Measurements from ENCODE around the gene ATPAF2. TPM values are rescaled to one million over a fixed set of nuclear protein-coding genes. Genes with fewer than 3 reads are reported as not detected.
A peak's percentile ranks its signal among the peaks of the same experiment; 100 is the strongest.

ATPAF2 gene
- total RNA-seq = 10 to 100 TPM; 27.0 to 32.4 TPM

DNA sequence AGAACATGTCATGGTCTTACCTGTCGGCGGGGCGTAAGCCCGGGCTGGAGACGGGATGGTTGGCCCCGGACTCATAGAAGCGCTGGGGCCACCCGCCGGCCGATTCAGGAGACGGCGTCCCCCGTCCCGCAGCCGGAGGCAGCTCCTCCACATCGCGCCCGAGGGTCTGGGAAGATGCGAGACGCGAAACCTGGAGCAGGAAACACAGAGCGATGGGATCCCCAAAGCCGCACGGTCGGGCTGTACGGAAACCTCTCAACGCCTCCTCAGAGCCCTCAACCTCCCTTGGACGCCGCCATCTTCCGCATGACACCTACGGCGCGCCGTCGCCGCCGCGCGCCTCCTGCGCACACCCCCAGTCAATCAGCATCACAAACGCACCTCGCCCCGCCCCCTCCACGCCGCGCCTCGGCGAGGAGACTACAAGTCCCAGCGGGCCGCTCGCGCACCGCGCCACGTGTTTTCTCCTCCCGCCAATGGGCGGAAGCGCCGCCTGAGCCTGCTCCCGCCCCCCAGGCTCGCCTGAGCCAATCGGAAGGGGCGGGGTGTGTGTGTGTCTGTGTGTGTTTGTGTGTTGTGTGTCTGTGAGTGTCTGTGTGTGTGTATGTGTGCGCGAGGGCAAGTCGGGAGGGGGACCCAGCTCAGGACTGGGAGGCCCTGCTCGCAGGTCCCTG is at the start of gene ATPAF2, which contains the start of gene GID4:
ATPAF2 (minus strand) TSS at position 308 of the 674 bp plus-strand sequence; CDS start at position 153, 155 bp downstream.
GID4 (plus strand) TSS at position 548 of the 674 bp plus-strand sequence; CDS start at position 605, 57 bp downstream.
- Mint-ChIP-seq H3K36me3 (ENCODE audit: low read depth) (peaks cover 4% of the 10 kb centered on the region), H3K4me3 (peak within 1 kb of the TSS; percentile 94), H3K27ac (peak within 1 kb of the TSS; percentile 93), H3K27me3 (no peaks in the 10 kb centered on the region), H3K9me3 (no peaks in the 10 kb centered on the region), H3K4me1 (peaks cover 47% of the 10 kb centered on the region)
- POLR2A ChIA-PET = no interaction called here
- CTCF ChIA-PET = interaction anchor here (1.5 kb wide), 1 partner anchor 148 kb away, joined by 4 read pairs; no protein-coding TSS in a partner anchor
- DNase-seq = peak; percentile 100

DNA sequence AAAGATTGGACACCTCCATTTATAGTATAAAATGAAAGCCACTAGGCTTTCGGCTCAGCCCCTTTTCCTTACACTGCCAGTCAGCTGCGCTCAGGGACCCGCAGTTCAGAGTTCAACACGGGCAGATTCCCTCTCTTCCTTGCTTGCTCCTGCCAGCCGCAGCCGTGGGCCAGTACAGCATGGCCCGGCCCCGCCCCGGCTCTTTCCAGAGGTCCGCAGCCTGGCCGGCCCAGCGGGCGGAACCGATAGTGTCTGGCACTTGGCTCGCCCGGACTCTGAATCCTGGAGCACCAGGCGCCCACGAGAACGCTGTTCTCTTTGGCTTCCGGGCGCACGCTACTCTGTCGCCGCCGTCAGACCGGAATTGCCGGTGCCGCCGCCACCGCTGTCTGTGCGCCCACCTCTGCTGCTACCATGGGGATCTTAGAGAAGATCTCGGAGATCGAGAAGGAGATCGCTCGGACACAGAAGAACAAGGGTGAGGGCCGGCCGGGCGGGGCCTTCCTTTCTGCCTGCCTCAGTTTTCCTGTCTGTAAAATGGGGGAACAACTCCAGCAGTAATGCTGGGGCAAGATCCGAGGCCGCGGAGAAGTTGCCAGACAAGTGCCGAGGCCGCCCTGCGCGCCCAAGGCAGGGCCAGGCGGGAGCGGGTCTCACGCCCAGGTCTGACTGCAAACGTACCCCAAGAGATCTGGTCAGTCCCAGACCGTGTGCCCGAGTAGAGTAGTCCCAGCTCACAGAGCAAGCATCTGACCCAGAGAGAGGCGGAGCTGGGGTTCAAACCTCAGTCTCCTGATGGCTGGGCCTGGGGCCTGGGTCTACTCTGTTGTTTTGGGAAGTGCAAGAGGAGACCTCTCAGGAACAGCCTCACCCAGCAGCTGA is 48.9 kb upstream of the ATPAF2 start, which contains the start of gene DRG2:
DRG2 (plus strand) TSS at position 339 of the 882 bp plus-strand sequence; CDS start at position 415, 76 bp downstream.
- H3K27me3 Mint-ChIP-seq = no peaks in the 10 kb centered on the region
- peak within 1 kb of the TSS; percentile 99 for H3K4me3 Mint-ChIP-seq
- ChIA-PET POLR2A (no interaction called here), CTCF (interaction anchor here (0.5 to 1.4 kb wide), 3 partner anchors 11 to 732 kb away, joined by 3 to 5 read pairs (median 3); no protein-coding TSS in a partner anchor)
- peak within 1 kb of the TSS; percentile 99 for H3K27ac Mint-ChIP-seq
- peaks cover 7% of the 10 kb centered on the region for H3K36me3 Mint-ChIP-seq (ENCODE audit: low read depth)
- H3K9me3 Mint-ChIP-seq = no peaks in the 10 kb centered on the region
- H3K4me1 Mint-ChIP-seq = peaks cover 25% of the 10 kb centered on the region
- peak; percentile 86 for DNase-seq

DNA sequence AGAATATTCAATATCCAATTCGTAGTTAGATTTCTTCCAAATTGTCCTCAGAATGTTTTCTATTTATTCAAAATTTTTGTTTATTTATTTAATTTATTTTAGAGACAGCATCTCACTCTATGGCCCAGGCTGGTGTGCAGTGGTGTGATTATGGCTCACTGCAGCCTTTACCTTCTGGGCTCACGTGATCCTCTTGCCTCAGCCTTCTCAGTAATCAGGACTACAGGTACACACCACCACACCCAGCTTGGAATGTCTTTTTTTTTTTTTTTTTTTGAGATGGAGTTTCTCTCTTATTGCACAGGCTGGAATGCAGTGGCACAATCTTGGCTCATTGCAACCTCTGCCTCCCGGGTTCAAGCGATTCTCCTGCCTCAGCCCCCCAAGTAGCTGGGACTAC is 45.3 kb upstream of the ATPAF2 start:
- Mint-ChIP-seq H3K4me3 (no peak overlapping the region), H3K27ac (no peak overlapping the region), H3K27me3 (peaks cover 10% of the 10 kb centered on the region), H3K36me3 (ENCODE audit: low read depth) (peaks cover 1% of the 10 kb centered on the region), H3K9me3 (no peaks in the 10 kb centered on the region), H3K4me1 (peaks cover 17% of the 10 kb centered on the region)
- ChIA-PET POLR2A (no interaction called here), CTCF (interaction anchor here (0.6 kb wide), 1 partner anchor 389 kb away, joined by 4 read pairs; no protein-coding TSS in a partner anchor)
- no peak for DNase-seq

DNA sequence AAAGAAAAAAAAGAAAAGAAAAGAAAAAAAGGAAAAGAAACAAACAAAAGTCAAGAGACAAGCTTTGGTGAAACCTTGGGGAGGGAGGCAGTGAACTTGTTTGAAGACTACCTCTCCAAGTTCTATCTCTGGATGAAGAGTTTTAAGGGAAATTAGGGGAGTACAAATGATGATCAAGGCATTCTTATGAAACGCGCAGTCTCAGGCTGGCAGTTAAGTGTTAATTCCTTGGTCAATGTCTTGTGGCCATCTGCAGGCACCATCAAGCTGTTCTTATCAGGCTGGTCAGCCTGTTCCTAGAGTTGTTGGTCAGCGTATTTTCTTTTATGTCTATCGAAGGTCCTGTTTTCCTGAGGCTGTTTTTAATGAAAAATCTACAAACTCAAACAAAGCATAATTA is 40.6 kb upstream of the ATPAF2 start:
- Mint-ChIP-seq H3K27ac (no peak overlapping the region), H3K27me3 (peaks cover 18% of the 10 kb centered on the region), H3K4me1 (no peaks in the 10 kb centered on the region), H3K9me3 (no peaks in the 10 kb centered on the region), H3K36me3 (ENCODE audit: low read depth) (no peaks in the 10 kb centered on the region), H3K4me3 (no peak overlapping the region)
- ChIA-PET POLR2A (no interaction called here), CTCF (no interaction called here)
- no peak for DNase-seq

DNA sequence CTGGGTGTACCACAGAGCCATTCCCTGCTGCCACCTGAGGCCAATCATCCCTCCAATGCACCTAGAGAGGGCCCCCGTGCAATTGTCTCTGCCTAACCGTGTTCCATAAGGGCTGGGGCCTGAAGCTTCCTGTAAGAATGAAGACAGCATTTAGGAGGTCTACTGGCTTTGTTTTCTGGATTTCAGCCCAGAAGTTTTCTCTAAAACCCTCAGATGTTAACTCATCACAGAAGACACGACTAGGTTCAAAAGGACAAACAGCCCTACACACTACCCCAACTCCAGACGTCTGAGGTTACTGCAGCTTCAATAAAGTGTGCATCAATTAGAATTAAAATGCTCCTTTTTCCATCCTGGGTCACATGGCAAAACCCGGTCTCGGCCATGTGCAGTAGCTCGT is 38.0 kb upstream of the ATPAF2 start:
- Mint-ChIP-seq H3K4me3 (no peak overlapping the region), H3K9me3 (no peaks in the 10 kb centered on the region), H3K27ac (no peak overlapping the region), H3K27me3 (peaks cover 20% of the 10 kb centered on the region), H3K36me3 (ENCODE audit: low read depth) (no peaks in the 10 kb centered on the region), H3K4me1 (no peaks in the 10 kb centered on the region)
- no peak for DNase-seq
- CTCF ChIA-PET = interaction anchor here (0.6 kb wide), 1 partner anchor 457 kb away, joined by 3 read pairs; no protein-coding TSS in a partner anchor
- POLR2A ChIA-PET = interaction anchor here (0.5 kb wide), 1 partner anchor 48 kb away, joined by 3 read pairs; no protein-coding TSS in a partner anchor

GRCh38 chr17:18074566-18075272 is 35.8 kb upstream of the ATPAF2 start:
- Mint-ChIP-seq H3K9me3 (no peaks in the 10 kb centered on the region), H3K27ac (peak overlapping the region; percentile 17), H3K36me3 (ENCODE audit: low read depth) (no peaks in the 10 kb centered on the region), H3K4me1 (peaks cover 10% of the 10 kb centered on the region), H3K27me3 (peaks cover 25% of the 10 kb centered on the region), H3K4me3 (no peak overlapping the region)
- POLR2A ChIA-PET = no interaction called here
- CTCF ChIA-PET = no interaction called here
- no peak for DNase-seq

GRCh38 chr17:18071751-18072150 is 32.8 kb upstream of the ATPAF2 start:
- H3K9me3 Mint-ChIP-seq = no peaks in the 10 kb centered on the region
- H3K27ac Mint-ChIP-seq = no peak overlapping the region
- H3K27me3 Mint-ChIP-seq = peaks cover 20% of the 10 kb centered on the region
- CTCF ChIA-PET = interaction anchor here (0.6 kb wide), 1 partner anchor 442 kb away, joined by 3 read pairs; no protein-coding TSS in a partner anchor
- H3K4me3 Mint-ChIP-seq = no peak overlapping the region
- POLR2A ChIA-PET = no interaction called here
- no peak for DNase-seq
- peaks cover 10% of the 10 kb centered on the region for H3K4me1 Mint-ChIP-seq
- H3K36me3 Mint-ChIP-seq (ENCODE audit: low read depth) = no peaks in the 10 kb centered on the region

DNA sequence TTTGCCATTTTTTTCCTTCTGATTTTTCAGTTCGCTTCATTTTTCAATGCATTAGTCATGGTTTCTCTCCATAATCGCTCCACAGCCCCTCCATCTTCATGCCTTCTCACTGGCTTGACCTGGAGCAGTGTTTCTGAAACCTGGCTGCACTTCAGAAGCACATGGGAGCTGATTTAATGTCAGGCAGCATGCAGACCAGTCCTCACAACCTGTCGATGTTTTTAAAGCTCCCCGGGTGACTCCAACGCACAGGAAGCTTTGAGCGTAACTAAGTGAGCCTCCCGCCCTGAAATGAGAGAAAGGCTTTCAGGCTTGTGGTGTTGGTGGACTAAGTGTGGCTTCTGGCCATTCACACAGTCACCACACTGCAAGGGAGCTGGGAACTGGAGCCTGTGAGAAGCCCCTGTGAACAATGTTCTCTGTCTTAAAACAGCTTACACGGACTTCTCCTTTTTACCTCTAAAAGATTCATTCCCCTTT is 31.9 kb upstream of the ATPAF2 start:
- Mint-ChIP-seq H3K4me3 (no peak overlapping the region), H3K36me3 (ENCODE audit: low read depth) (no peaks in the 10 kb centered on the region), H3K27ac (no peak overlapping the region), H3K27me3 (peaks cover 20% of the 10 kb centered on the region), H3K9me3 (no peaks in the 10 kb centered on the region), H3K4me1 (peaks cover 10% of the 10 kb centered on the region)
- DNase-seq = no peak
- ChIA-PET CTCF (interaction anchor here (0.6 to 0.9 kb wide), 2 partner anchors 180 to 441 kb away, joined by 3 to 4 read pairs; no protein-coding TSS in a partner anchor), POLR2A (no interaction called here)

DNA sequence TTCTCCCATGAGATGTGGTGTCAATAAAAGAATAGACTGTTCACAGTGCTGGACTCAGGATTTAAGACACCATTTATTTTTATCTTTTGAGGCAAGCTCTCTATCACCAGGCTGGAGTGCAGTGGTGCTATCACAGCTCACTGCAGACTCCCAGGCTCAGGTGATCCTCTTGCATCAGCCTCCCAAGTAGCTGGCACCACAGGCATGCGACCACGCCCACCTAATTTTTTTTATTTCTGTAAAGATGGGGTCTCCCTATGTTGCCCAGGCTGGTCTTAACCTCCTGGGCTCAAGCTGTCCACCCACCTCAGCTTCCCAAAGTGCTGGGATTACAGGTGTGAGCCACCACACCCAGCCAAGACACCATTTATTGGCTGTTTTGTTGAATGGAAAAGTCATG is 30.1 kb upstream of the ATPAF2 start:
- Mint-ChIP-seq H3K36me3 (ENCODE audit: low read depth) (peaks cover 9% of the 10 kb centered on the region), H3K27ac (no peak overlapping the region), H3K27me3 (peaks cover 13% of the 10 kb centered on the region), H3K4me1 (peaks cover 10% of the 10 kb centered on the region), H3K9me3 (no peaks in the 10 kb centered on the region), H3K4me3 (no peak overlapping the region)
- ChIA-PET POLR2A (no interaction called here), CTCF (no interaction called here)
- no peak for DNase-seq

DNA sequence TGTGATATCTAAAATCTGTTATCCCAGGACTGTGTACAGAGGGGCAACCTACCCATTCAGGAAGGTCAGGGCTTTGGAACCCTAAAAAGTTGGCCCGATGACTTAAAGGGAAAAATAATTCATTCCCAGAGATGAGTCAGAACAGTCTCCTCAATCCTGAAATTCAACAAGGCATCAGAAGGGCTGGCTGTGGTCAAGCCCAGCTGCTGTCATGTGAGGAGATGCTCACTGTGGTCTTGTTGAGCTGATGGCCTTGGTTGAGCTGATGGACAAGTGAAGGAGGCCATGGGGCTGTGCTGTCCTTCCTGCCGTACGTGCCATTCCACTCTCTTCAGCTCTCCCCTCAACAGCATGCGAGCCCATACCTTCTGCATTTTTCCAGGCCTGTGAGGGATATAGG is 27.9 kb upstream of the ATPAF2 start:
- CTCF ChIA-PET = no interaction called here
- POLR2A ChIA-PET = no interaction called here
- Mint-ChIP-seq H3K27ac (no peak overlapping the region), H3K36me3 (ENCODE audit: low read depth) (peaks cover 9% of the 10 kb centered on the region), H3K4me3 (no peak overlapping the region), H3K9me3 (no peaks in the 10 kb centered on the region), H3K4me1 (peaks cover 10% of the 10 kb centered on the region), H3K27me3 (peaks cover 10% of the 10 kb centered on the region)
- DNase-seq = no peak

DNA sequence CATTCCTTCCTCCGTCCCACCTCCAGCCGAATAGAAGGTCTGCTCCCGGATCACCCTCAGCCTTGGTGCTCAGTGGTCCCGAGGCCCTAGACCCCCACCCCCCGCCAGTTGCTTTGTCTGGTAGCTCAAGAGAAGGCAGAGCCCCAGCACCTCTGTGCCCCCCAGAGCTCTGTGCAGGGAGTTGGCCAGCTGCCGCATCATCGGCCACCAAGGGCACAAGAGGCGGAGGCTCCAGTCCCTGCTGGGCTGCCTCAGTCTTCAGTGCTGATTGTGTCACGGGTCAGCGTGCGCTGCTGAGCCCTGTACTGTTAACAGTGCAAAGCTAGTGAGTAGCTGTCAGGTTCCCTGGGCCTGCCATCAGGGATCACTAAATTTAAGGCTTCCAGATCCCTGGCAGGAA is 26.6 kb upstream of the ATPAF2 start:
- H3K4me1 Mint-ChIP-seq = peaks cover 3% of the 10 kb centered on the region
- no peak for DNase-seq
- H3K27ac Mint-ChIP-seq = no peak overlapping the region
- peaks cover 9% of the 10 kb centered on the region for H3K36me3 Mint-ChIP-seq (ENCODE audit: low read depth)
- no peak overlapping the region for H3K4me3 Mint-ChIP-seq
- ChIA-PET CTCF (interaction anchor here (1.0 kb wide), 1 partner anchor 752 kb away, joined by 3 read pairs; no protein-coding TSS in a partner anchor), POLR2A (no interaction called here)
- H3K27me3 Mint-ChIP-seq = peaks cover 3% of the 10 kb centered on the region
- H3K9me3 Mint-ChIP-seq = no peaks in the 10 kb centered on the region

GRCh38 chr17:18064053-18064452 is 25.1 kb upstream of the ATPAF2 start:
- no peak overlapping the region for H3K4me3 Mint-ChIP-seq
- H3K27me3 Mint-ChIP-seq = no peaks in the 10 kb centered on the region
- peaks cover 3% of the 10 kb centered on the region for H3K4me1 Mint-ChIP-seq
- peaks cover 15% of the 10 kb centered on the region for H3K36me3 Mint-ChIP-seq (ENCODE audit: low read depth)
- H3K27ac Mint-ChIP-seq = no peak overlapping the region
- H3K9me3 Mint-ChIP-seq = no peaks in the 10 kb centered on the region
- ChIA-PET POLR2A (no interaction called here), CTCF (no interaction called here)
- no peak for DNase-seq
